ENCODE data around the gene DDX54.

The DDX54 gene

DNA sequence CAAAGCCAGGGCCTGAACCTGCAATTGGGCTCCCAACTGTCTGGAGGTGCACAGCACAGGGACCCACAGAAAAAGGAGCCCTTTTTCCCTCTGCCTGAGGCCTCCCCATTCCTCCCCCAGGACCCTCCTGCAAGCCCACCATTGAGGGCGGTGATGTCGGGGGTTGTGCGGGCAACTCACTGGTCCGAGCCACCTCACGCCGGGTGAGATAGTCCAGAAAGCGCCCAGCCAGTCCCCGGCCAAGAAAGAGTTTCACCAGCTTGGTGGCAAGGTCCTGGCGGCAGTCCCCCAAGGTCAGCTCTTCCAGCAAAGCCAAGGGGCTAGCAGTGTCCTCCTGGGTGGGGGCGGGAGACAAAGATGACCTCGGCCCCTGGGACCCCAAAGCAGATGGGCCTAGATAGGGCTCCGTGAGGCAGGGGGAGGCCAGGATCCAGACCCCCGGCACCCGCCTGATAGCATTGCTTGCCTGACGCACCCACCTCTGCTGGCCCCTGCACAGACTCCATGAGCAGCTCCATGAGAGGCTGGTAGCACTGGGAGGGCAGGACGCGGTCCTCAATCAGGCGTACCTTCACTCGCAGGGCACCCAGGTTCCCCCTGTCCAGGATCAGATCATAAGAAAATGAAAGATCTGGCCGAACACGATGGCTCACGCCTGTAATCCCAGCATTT lies 69.7 kb downstream of the DDX54 start:
- no peak for DNase-seq

- DNase-seq, result no peak
These were observed 70.7 kb downstream of the DDX54 start for GRCh38 chr12:113114447-113115178.

DNA sequence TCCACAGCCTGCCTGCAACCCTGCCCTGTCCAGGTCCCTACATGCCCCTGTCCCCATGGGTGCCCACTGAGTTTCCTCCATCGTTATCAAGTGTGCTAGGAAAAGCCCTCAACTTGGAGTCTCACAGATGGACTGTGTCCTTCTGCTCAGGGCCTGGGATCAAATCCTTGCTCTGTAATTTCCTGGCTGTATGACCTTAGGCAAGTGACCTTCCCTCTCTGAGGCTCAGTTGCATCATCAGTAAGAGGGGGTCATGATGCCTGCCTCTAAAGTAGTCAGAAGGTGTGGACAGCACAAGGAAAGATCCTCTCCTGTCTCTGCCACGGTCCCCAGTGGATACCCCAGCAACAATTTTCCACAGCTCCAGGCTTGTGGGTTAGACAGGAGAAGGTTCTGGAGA lies 71.9 kb downstream of the DDX54 start:
- DNase-seq, result no peak

DNA sequence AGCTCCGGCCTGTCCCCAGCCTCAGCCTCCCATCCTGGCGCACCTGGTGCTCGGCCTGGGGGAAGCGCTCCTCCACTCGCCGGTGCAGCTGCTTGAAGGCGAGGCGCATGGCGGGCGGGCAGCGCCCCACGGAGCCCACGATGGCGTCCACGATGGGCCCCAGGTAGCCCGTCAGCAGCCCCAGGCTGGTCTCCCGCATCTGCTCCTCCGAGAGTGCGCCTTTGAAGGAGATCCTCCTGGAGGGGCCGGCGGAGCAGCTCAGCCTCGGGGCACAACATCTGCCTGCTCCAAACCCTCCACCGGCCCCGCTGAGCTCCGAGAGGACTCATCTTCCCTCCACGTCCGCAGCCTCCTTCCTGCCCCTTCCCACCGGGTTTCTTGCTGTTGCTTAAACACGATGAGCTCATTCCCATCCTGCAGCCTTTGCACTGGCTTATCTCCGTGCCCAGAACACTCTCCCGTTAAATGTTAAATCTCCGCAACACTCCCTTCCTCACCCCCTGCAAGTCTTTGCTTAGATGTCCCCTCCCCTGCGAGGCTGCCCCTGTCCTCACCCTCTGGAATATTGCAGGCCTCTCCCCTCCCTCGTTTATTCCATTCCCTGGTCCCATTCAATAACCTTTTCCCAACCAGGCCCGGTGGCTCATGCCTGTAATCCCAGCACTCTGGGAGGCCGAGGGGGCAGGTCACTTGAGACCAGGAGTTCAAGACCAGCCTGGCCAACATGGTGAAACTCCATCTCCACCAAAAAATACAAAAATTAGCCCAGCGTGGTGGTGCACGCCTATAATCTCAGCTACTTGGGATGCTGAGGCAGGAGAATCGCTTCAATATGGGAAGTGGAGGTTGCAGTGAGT lies 73.0 kb downstream of the DDX54 start:
- no peak for DNase-seq

GRCh38 chr12:113111247-113111646 lies 74.0 kb downstream of the DDX54 start:
- no peak for DNase-seq

DNA sequence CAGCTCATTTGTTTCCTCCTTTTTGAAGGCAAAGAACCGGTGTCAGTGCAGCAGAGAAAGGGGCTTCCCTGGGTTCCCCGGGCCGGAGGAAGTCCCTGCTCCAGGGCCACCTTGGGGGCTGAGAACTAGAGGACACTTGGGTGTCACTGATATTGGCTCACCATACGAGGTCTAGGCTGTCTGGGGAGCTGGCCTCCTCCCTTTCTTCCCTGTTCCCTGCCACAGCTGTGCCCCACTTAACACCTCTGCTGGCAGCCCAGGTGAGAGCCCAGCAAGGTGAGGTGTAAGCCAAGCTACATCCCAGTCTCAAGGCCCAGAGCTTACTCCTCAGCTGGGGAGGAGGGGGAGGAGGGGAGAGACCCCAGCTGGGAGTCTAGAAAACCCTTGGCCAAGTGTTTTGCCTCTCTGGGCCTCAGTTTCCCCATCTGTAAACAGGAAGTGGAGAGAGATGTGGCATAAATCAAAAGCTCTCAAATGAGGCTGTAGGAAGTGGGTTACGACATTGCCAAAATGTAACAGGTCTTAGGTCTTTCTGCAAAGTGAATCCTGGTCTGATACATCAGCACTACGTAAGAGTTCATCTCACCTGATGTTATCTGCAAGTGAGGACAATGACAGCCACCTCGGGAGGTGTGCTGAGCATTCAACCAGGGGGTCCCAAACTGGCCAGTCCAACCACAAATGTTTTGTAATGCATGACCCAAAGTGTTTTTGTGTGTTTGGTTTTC lies 75.2 kb downstream of the DDX54 start:
- no peak for DNase-seq

DNA sequence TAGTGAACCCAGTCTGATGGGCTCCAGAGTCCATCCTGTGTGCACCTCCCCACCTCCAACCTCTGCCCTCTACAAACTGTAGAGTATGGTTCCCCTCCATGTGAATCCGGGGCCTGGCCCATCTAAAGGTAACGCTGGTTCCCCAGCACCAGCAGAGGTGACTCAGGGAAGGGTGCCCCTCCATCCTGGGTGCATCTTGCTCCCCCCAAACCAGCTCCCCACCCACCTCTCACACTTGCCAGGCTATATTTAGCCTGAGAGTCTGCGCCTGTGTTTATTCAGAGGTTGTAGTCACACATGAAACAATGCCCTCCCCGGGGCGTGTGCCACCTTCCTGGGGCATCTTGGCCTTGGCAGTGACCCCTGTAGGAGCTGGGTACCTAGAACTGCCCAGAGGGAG lies 75.9 kb downstream of the DDX54 start:
- DNase-seq, result no peak

DNA sequence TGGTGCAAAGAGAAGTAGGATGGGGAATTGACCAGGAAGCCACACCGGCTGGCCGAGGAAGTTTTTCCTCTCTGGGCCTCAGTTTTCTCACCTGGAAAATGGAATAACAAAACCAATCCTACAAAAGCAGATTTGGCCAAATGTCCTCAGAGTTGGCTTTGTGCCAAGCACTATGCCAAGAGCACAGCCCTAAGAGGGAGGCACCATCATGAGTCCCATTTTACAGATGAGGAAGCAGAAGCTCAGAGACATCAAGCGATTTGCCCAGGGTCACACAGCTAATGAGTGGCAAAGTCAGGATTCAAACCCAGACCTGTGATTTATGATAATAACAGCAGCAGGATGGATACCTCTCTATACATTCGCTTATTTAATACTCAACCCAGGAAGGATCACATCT lies 77.0 kb downstream of the DDX54 start:
- no peak for DNase-seq

Data from NCI-H1694 (cell line).